K562 (cell line): Measurements from ENCODE around the gene NCOA3. TPM values are rescaled to one million over a fixed set of nuclear protein-coding genes. Genes with fewer than 3 reads are reported as not detected.

Source experiments
- DPF2 ChIP-seq: fragments of 450-650 bp; IDR thresholded peaks from 2 replicates; pipeline ENCODE4 v1.6.1; 2016
- IRF2 ChIP-seq: sonication (generic); formaldehyde crosslinking; IDR thresholded peaks from 2 replicates; pipeline ENCODE4 v1.8.1; 2022; ENCODE audit warnings: mild to moderate bottlenecking, missing genetic modification reagents
- MEF2D ChIP-seq: conservative IDR thresholded peaks from 2 replicates; pipeline ENCODE4 v1.6.1; 2016; ENCODE audit warnings: low read depth, missing genetic modification characterization, missing compliant biosample characterization
- NBN ChIP-seq: fragments of 450-650 bp; IDR thresholded peaks from 2 replicates; pipeline ENCODE4 v1.6.1; 2016; ENCODE audit warnings: low read depth, mild to moderate bottlenecking
- NEUROD1 ChIP-seq: fragments of 150-350 bp; IDR thresholded peaks from 2 replicates; pipeline ENCODE4 v1.6.1; 2014; ENCODE audit warnings: borderline replicate concordance, low read length, low read depth; ENCODE audit not compliant: partially characterized antibody
- PURB ChIP-seq: sonication (generic); formaldehyde crosslinking; IDR thresholded peaks from 2 replicates; pipeline ENCODE4 v1.9.0; 2021; ENCODE audit warnings: low read depth, mild to moderate bottlenecking, missing genetic modification reagents
- SMAD3 ChIP-seq: fragments of 450-650 bp; formaldehyde crosslinking; conservative IDR thresholded peaks from 2 replicates; pipeline ENCODE4 v1.4.0; 2020; ENCODE audit warnings: mild to moderate bottlenecking
- SMARCB1 ChIP-seq: IDR thresholded peaks from 2 replicates; pipeline ENCODE4 v1.6.1; 2011; ENCODE audit warnings: improper control_type of control experiment, low read depth; ENCODE audit not compliant: insufficient read length
- SMC3 ChIP-seq: conservative IDR thresholded peaks from 2 replicates; pipeline ENCODE4 v1.6.1; 2011; ENCODE audit warnings: low read depth, low read length, improper control_type of control experiment; ENCODE audit not compliant: insufficient read depth
- TAF7 ChIP-seq: fragments of 450-650 bp; IDR thresholded peaks from 2 replicates; pipeline ENCODE4 v1.6.1; 2016; ENCODE audit warnings: missing genetic modification characterization, missing compliant biosample characterization
- TFAM ChIP-seq: fragments of 250-450 bp; sonication (Bioruptor Pico); conservative IDR thresholded peaks from 2 replicates; pipeline ENCODE4 v1.5.0; 2021; ENCODE audit warnings: mild to moderate bottlenecking, moderate library complexity
- ZNF766 ChIP-seq: fragments of 200-800 bp; sonication (Bioruptor generic); conservative IDR thresholded peaks from 2 replicates; pipeline ENCODE4 v1.6.1; 2016; ENCODE audit warnings: missing genetic modification characterization, missing compliant biosample characterization
- polyA plus RNA-seq, 8 experiments: library from polyadenylated mRNA; depleted of rRNA in 4 of 8; stranded (reverse) in 5 of 8; unstranded in 3 of 8; fragments of >200 nt; fragmentation: Nextera tagmentation in 2 of 8; fragmentation: Illumina TruSeq in 1 of 8; extraction: Ambion mirVana in 2 of 8; extraction: Trizol in 1 of 8; gene quantifications; 2 replicates each; pipeline versions ENCODE4 v1.2.1 to v1.2.3, GENCODE V29; 2011 to 2014; ENCODE audit warnings: inconsistent platforms in 1 of 8, missing spikeins in 1 of 8
- total RNA-seq, 7 experiments: library from RNA; depleted of rRNA in 6 of 7; stranded (reverse); fragments of >200 nt in 6 of 7; fragmentation: Illumina TruSeq in 2 of 7; extraction: Trizol in 2 of 7; gene quantifications; 2 replicates each; pipeline versions ENCODE4 v1.2.1 to v1.2.3, GENCODE V29; 2011 to 2021; ENCODE audit warnings: low replicate concordance in 1 of 7
- TF ChIP-seq, protein P1 (sequence below), 2 experiments: fragments of 450-650 bp in 1 of 2; IDR thresholded peaks; 2 replicates each; pipeline ENCODE4 v1.6.1; 2011 to 2017; ENCODE audit warnings: low read depth in 2 of 2, antibody characterized with exemption in 1 of 2, borderline replicate concordance in 1 of 2, low read length in 1 of 2, mild to moderate bottlenecking in 1 of 2, mixed read lengths in 1 of 2; ENCODE audit not compliant: control insufficient read depth in 1 of 2
- TF ChIP-seq, protein P2 (sequence below): IDR thresholded peaks from 2 replicates; pipeline ENCODE4 v1.6.1; 2012; ENCODE audit warnings: low read depth, low read length, improper control_type of control experiment, borderline replicate concordance
- TF ChIP-seq, protein P3 (sequence below): fragments of 450-650 bp; IDR thresholded peaks from 2 replicates; pipeline ENCODE4 v1.6.1; 2016; ENCODE audit warnings: low read depth

Gene NCOA3
- total and polyA plus RNA-seq, 9 of the 15 experiments (the other 6 are each of a cell fraction or from before 2014, with no cell fraction given), result 3.2 to 24.3 (median 14.4) TPM

DNA sequence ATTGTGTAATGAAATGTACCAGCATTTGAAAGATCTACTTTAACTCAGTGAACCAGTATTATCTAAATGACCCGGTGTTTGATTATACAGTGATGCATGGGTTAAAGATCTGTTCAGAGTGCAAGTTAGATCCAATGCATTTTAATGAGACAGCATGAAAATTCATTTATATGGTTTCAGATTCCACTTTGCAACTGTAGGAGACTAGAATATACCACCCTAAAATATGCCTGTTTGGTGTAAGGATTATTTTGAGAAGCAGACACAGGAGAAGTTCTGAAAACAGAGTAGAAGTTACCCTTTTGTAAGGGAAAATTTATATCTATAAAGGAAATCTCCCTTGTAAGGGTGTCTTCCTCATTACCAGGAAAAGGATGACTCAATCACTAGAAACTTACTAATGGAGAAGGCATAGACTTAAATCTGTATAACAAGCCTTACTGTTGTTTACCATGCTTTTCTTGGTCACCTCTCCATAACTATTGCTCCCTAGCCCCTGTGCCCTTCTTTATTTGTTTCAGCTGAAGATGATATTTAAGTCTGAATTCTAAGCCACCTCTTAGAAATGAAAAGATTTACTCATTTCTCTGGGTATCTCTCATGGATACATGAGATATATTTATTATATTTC is 105.4 kb downstream of the NCOA3 start (continued):
- TF ChIP-seq, protein P1, sequence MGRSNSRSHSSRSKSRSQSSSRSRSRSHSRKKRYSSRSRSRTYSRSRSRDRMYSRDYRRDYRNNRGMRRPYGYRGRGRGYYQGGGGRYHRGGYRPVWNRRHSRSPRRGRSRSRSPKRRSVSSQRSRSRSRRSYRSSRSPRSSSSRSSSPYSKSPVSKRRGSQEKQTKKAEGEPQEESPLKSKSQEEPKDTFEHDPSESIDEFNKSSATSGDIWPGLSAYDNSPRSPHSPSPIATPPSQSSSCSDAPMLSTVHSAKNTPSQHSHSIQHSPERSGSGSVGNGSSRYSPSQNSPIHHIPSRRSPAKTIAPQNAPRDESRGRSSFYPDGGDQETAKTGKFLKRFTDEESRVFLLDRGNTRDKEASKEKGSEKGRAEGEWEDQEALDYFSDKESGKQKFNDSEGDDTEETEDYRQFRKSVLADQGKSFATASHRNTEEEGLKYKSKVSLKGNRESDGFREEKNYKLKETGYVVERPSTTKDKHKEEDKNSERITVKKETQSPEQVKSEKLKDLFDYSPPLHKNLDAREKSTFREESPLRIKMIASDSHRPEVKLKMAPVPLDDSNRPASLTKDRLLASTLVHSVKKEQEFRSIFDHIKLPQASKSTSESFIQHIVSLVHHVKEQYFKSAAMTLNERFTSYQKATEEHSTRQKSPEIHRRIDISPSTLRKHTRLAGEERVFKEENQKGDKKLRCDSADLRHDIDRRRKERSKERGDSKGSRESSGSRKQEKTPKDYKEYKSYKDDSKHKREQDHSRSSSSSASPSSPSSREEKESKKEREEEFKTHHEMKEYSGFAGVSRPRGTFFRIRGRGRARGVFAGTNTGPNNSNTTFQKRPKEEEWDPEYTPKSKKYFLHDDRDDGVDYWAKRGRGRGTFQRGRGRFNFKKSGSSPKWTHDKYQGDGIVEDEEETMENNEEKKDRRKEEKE (IDR thresholded peaks at IDR 0.05; ENCODE audit: borderline replicate concordance in 1 of 2, control insufficient read depth in 1 of 2, low read depth in 2 of 2, low read length in 1 of 2), result no peak
- TF ChIP-seq IRF2 (CRISPR knock-in tag) (no peak), ZNF766 (CRISPR knock-in tag) (0 out of 2 replicates have a peak, but pooled peaks have one; percentile 16), SMC3 (no peak), NBN (0 out of 2 replicates have a peak, but pooled peaks have one; percentile 41), PURB (CRISPR knock-in tag) (no peak), DPF2 (peak; percentile 93), MEF2D (tag) (no peak), TAF7 (tag) (no peak), SMAD3 (CRISPR knock-in tag) (no peak), TFAM (CRISPR knock-in tag) (no peak), SMARCB1 (no peak), NEUROD1 (peak; percentile 22)
- TF ChIP-seq, protein P2, sequence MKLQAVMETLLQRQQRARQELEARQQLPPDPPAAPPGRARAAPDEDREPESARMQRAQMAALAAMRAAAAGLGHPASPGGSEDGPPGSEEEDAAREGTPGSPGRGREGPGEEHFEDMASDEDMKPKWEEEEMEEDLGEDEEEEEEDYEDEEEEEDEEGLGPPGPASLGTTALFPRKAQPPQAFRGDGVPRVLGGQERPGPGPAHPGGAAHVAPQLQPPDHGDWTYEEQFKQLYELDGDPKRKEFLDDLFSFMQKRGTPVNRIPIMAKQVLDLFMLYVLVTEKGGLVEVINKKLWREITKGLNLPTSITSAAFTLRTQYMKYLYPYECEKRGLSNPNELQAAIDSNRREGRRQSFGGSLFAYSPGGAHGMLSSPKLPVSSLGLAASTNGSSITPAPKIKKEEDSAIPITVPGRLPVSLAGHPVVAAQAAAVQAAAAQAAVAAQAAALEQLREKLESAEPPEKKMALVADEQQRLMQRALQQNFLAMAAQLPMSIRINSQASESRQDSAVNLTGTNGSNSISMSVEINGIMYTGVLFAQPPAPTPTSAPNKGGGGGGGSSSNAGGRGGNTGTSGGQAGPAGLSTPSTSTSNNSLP, result no peak
- TF ChIP-seq, protein P3, sequence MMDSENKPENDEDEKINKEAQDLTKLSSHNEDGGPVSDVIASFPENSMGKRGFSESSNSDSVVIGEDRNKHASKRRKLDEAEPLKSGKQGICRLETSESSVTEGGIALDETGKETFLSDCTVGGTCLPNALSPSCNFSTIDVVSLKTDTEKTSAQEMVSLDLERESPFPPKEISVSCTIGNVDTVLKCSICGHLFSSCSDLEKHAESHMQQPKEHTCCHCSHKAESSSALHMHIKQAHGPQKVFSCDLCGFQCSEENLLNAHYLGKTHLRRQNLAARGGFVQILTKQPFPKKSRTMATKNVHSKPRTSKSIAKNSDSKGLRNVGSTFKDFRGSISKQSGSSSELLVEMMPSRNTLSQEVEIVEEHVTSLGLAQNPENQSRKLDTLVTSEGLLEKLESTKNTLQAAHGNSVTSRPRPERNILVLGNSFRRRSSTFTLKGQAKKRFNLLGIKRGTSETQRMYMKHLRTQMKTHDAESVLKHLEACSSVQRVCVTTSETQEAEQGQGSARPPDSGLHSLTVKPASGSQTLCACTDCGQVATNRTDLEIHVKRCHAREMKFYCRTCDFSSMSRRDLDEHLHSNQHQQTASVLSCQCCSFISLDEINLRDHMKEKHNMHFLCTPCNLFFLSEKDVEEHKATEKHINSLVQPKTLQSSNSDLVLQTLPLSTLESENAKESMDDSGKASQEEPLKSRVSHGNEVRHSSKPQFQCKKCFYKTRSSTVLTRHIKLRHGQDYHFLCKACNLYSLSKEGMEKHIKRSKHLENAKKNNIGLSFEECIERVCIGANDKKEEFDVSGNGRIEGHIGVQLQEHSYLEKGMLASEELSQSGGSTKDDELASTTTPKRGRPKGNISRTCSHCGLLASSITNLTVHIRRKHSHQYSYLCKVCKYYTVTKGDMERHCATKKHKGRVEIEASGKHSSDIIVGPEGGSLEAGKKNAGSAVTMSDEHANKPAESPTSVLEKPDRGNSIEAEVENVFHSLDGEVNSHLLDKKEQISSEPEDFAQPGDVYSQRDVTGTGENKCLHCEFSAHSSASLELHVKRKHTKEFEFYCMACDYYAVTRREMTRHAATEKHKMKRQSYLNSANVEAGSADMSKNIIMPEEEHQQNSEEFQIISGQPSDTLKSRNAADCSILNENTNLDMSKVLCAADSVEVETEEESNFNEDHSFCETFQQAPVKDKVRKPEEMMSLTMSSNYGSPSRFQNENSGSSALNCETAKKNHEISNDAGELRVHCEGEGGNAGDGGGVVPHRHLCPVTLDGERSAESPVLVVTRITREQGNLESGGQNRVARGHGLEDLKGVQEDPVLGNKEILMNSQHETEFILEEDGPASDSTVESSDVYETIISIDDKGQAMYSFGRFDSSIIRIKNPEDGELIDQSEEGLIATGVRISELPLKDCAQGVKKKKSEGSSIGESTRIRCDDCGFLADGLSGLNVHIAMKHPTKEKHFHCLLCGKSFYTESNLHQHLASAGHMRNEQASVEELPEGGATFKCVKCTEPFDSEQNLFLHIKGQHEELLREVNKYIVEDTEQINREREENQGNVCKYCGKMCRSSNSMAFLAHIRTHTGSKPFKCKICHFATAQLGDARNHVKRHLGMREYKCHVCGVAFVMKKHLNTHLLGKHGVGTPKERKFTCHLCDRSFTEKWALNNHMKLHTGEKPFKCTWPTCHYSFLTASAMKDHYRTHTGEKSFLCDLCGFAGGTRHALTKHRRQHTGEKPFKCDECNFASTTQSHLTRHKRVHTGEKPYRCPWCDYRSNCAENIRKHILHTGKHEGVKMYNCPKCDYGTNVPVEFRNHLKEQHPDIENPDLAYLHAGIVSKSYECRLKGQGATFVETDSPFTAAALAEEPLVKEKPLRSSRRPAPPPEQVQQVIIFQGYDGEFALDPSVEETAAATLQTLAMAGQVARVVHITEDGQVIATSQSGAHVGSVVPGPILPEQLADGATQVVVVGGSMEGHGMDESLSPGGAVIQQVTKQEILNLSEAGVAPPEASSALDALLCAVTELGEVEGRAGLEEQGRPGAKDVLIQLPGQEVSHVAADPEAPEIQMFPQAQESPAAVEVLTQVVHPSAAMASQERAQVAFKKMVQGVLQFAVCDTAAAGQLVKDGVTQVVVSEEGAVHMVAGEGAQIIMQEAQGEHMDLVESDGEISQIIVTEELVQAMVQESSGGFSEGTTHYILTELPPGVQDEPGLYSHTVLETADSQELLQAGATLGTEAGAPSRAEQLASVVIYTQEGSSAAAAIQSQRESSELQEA, result no peak
